ENCODE results near the gene AMOTL1. TPM values are rescaled to one million over a fixed set of nuclear protein-coding genes. Genes with fewer than 3 reads are reported as not detected.

Gene AMOTL1
- total and polyA plus RNA-seq, 2 donors from 2014 or later: 6.1 to 52.3 TPM

- intact Hi-C loops (cut with DNase I): no loop called here
- FAIRE-seq: no peak
- H3K27ac ChIP-seq (ENCODE audit: low read depth in 2 of 2, low read length in 2 of 2): no peak overlapping the region
- H3K36me3 ChIP-seq (ENCODE audit: control insufficient read depth in 2 of 3, insufficient read depth in 3 of 3, low read length in 3 of 3): no peaks in the 10 kb centered on the region
- H3K27me3 ChIP-seq (ENCODE audit: control insufficient read depth, insufficient read depth, low read length): no peaks in the 10 kb centered on the region
- TF ChIP-seq, protein P1, sequence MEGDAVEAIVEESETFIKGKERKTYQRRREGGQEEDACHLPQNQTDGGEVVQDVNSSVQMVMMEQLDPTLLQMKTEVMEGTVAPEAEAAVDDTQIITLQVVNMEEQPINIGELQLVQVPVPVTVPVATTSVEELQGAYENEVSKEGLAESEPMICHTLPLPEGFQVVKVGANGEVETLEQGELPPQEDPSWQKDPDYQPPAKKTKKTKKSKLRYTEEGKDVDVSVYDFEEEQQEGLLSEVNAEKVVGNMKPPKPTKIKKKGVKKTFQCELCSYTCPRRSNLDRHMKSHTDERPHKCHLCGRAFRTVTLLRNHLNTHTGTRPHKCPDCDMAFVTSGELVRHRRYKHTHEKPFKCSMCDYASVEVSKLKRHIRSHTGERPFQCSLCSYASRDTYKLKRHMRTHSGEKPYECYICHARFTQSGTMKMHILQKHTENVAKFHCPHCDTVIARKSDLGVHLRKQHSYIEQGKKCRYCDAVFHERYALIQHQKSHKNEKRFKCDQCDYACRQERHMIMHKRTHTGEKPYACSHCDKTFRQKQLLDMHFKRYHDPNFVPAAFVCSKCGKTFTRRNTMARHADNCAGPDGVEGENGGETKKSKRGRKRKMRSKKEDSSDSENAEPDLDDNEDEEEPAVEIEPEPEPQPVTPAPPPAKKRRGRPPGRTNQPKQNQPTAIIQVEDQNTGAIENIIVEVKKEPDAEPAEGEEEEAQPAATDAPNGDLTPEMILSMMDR (IDR thresholded peaks at IDR 0.05; ENCODE audit: borderline replicate concordance, extremely low read depth, insufficient read depth): no peak
- H3K4me1 ChIP-seq (ENCODE audit: control insufficient read depth in 2 of 3, insufficient read depth in 2 of 3, low read depth in 1 of 3, low read length in 3 of 3): peaks cover 0 to 11% (median 0%) of the 10 kb centered on the region in 3 donors
- no peak for DNase-seq
- H3K4me3 ChIP-seq (ENCODE audit: low read length in 3 of 3): peak overlapping the region; percentile 82 to 90 (median 84)
- no peak overlapping the region for H3K9ac ChIP-seq (ENCODE audit: low read length in 3 of 3)
- no peaks in the 10 kb centered on the region for H3K9me3 ChIP-seq (ENCODE audit: control insufficient read depth in 2 of 3, insufficient read depth in 1 of 3, low read length in 3 of 3)
Measured at GRCh38 chr11:94770563-94771120, 2.5 kb downstream of the AMOTL1 start.

DNA sequence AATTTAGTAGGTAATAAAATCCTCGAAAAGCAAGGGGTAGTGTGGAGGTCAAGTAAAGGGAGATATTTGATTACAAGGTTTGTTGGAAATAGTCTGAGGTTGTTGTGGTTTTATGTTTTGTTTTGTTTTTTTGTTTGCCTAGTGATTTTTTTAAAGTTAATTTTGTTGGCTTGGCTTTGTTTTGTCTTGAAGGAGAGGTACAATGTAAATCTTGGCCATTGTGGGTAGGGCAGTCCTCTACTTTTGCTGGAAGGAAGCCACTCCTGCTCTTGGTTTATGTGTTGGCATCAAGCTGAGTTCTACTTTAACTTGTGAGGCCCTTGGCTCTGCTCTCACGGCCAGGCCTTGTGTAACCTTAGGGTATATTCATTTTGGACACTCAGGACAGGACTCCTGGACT is 3.2 kb downstream of the AMOTL1 start:
- no peak for DNase-seq
- Histone ChIP-seq H3K27ac (ENCODE audit: low read depth in 2 of 2, low read length in 2 of 2) (no peak overlapping the region), H3K9me3 (ENCODE audit: control insufficient read depth in 2 of 3, insufficient read depth in 1 of 3, low read length in 3 of 3) (no peaks in the 10 kb centered on the region), H3K27me3 (ENCODE audit: control insufficient read depth, insufficient read depth, low read length) (no peaks in the 10 kb centered on the region), H3K4me3 (ENCODE audit: low read length in 3 of 3) (no peak overlapping the region), H3K4me1 (ENCODE audit: control insufficient read depth in 2 of 3, insufficient read depth in 2 of 3, low read depth in 1 of 3, low read length in 3 of 3) (peaks cover 0 to 14% (median 0%) of the 10 kb centered on the region in 3 donors), H3K36me3 (ENCODE audit: control insufficient read depth in 2 of 3, insufficient read depth in 3 of 3, low read length in 3 of 3) (no peaks in the 10 kb centered on the region), H3K9ac (ENCODE audit: low read length in 3 of 3) (no peak overlapping the region)
- TF ChIP-seq, protein P1 (IDR thresholded peaks at IDR 0.05; ENCODE audit: borderline replicate concordance, extremely low read depth, insufficient read depth): no peak
- intact Hi-C loops (cut with DNase I): no loop called here
- no peak for FAIRE-seq

DNA sequence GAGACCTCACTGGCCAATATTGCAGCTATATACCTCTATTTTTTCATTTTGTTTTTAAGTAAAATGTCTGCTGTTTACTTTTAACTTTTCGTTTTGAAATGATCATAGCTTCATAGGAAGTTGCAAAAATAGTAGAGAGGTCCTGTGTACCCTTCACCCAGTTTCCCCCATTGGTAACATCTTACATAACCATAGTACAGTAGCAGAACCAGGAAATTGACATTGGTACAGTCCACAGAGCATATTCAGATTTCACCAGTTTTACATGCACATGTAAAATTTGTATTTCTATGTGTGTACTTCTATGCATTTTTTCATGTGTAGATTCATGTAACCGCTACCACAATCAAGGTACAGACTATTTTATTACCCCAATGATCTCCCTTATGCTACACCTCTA is 3.8 kb downstream of the AMOTL1 start:
- TF ChIP-seq, protein P1 (IDR thresholded peaks at IDR 0.05; ENCODE audit: borderline replicate concordance, extremely low read depth, insufficient read depth): no peak
- Histone ChIP-seq H3K9me3 (ENCODE audit: control insufficient read depth in 2 of 3, insufficient read depth in 1 of 3, low read length in 3 of 3) (no peaks in the 10 kb centered on the region), H3K27me3 (ENCODE audit: control insufficient read depth, insufficient read depth, low read length) (no peaks in the 10 kb centered on the region), H3K4me1 (ENCODE audit: control insufficient read depth in 2 of 3, insufficient read depth in 2 of 3, low read depth in 1 of 3, low read length in 3 of 3) (peaks cover 0 to 16% (median 0%) of the 10 kb centered on the region in 3 donors), H3K27ac (ENCODE audit: low read depth in 2 of 2, low read length in 2 of 2) (no peak overlapping the region), H3K4me3 (ENCODE audit: low read length in 3 of 3) (no peak overlapping the region), H3K36me3 (ENCODE audit: control insufficient read depth in 2 of 3, insufficient read depth in 3 of 3, low read length in 3 of 3) (no peaks in the 10 kb centered on the region), H3K9ac (ENCODE audit: low read length in 3 of 3) (no peak overlapping the region)
- intact Hi-C loops (cut with DNase I): no loop called here
- FAIRE-seq (no peak), DNase-seq (no peak)

DNA sequence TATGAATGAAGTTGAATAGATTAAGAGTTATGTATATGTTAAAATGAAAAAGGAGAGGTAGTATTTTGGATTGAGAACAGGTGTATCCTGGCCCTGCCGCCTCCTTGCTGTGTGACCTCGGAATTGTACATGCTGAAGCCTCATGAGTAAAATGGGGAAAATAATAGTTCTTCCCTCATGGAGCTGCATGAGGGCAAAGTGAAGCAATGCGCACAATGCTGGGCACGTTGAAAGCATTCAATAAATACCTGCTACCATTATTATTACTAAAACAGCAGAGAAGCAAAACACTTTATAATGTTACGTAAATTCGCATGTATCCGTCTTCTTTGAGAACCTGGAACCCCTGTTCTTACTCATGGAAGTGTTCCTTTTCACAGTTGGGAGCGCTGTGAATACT is 5.7 kb downstream of the AMOTL1 start:
- no peaks in the 10 kb centered on the region for H3K27me3 ChIP-seq (ENCODE audit: control insufficient read depth, insufficient read depth, low read length)
- TF ChIP-seq, protein P1 (IDR thresholded peaks at IDR 0.05; ENCODE audit: borderline replicate concordance, extremely low read depth, insufficient read depth): no peak
- peaks cover 0 to 11% (median 0%) of the 10 kb centered on the region in 3 donors for H3K4me1 ChIP-seq (ENCODE audit: control insufficient read depth in 2 of 3, insufficient read depth in 2 of 3, low read depth in 1 of 3, low read length in 3 of 3)
- H3K36me3 ChIP-seq (ENCODE audit: control insufficient read depth in 2 of 3, insufficient read depth in 3 of 3, low read length in 3 of 3): no peaks in the 10 kb centered on the region
- H3K27ac ChIP-seq (ENCODE audit: low read depth in 2 of 2, low read length in 2 of 2): no peak overlapping the region
- FAIRE-seq (no peak), DNase-seq (no peak)
- no peak overlapping the region for H3K9ac ChIP-seq (ENCODE audit: low read length in 3 of 3)
- intact Hi-C loops (cut with DNase I): no loop called here
- no peak overlapping the region for H3K4me3 ChIP-seq (ENCODE audit: low read length in 3 of 3)
- no peaks in the 10 kb centered on the region for H3K9me3 ChIP-seq (ENCODE audit: control insufficient read depth in 2 of 3, insufficient read depth in 1 of 3, low read length in 3 of 3)
